Measurements from ENCODE around the gene DUSP6. TPM values are rescaled to one million over a fixed set of nuclear protein-coding genes. Genes with fewer than 3 reads are reported as not detected.

DUSP6 gene
- total and polyA plus RNA-seq, 4 experiments from 2014 or later, result 0.90 to 2.2 (median 1.7) TPM

DNA sequence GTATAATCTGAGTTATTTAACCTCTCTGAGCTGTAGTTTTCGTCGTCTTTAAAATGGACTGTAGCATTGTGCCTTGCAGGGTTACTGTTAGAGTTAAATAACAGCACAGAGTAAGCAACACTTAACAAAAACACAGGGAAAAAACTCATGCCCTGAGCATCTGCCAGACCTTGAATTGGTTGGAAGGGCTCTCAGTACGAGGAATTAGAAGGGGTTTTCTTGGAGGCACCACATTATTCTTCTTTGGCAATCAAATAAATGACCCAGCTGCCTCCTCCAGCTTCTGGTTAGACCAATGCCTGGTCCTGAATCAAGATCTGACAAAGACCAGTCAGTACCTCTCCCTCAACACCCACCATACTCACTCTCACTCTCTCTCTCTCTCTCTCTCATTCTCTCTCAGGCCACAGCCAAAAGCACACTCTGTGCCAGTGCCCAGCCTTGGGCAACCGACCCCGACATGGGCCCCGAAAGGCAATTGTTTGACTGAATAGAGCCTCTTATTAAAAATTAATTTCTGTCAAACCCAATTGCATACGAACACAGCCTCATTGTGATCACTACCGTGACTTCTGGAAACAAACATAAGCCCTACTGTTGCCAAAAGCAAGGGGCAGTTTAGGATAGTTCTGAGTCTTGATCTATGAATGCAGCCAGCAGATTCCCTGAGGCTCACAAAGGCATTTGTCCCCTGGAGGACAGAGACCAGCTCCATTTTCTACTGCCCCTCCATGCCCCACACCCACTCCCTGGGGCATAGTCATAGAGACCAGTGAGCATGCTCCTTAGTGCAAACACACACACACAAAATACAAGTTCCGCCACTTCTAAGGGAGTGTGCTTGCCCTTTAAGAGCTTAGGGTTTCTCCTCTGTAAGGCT, 23.9 kb downstream of the DUSP6 start:
- intact Hi-C loops (cut with micrococcal nuclease), result no loop called here
- no peaks in the 10 kb centered on the region for H3K27me3 Mint-ChIP-seq
- no peak overlapping the region for H3K27ac Mint-ChIP-seq
- POLR2A ChIA-PET (ENCODE audit: partially characterized antibody), result no interaction called here
- Histone ChIP-seq H3K9me3 (ENCODE audit: control insufficient read depth in 1 of 2, low read length in 2 of 2) (no peaks in the 10 kb centered on the region), H3K27me3 (ENCODE audit: insufficient read depth, low read length) (no peaks in the 10 kb centered on the region), H3K4me1 (ENCODE audit: insufficient read depth, low read length) (peaks cover 5% of the 10 kb centered on the region), H3K4me3 (ENCODE audit: low read length in 2 of 2) (no peak overlapping the region), H3K27ac (ENCODE audit: low read depth, low read length) (no peak overlapping the region), H3K36me3 (ENCODE audit: insufficient read depth, low read length) (no peaks in the 10 kb centered on the region)
- H3K4me1 Mint-ChIP-seq, result peaks cover under 1 to 6% (median 2%) of the 10 kb centered on the region in 4 donors
- no peak overlapping the region for H3K4me3 Mint-ChIP-seq
- H3K36me3 Mint-ChIP-seq, result peaks cover 0 to 8% of the 10 kb centered on the region in 2 donors
- CTCF ChIA-PET (ENCODE audit: partially characterized antibody), result interaction anchor here (0.7 kb wide), 1 partner anchor 17 kb away, joined by 3 read pairs; no protein-coding TSS in a partner anchor
- H3K9me3 Mint-ChIP-seq, result peaks cover 0 to 10% (median 7%) of the 10 kb centered on the region in 8 donors
- DNase-seq, result no peak

DNA sequence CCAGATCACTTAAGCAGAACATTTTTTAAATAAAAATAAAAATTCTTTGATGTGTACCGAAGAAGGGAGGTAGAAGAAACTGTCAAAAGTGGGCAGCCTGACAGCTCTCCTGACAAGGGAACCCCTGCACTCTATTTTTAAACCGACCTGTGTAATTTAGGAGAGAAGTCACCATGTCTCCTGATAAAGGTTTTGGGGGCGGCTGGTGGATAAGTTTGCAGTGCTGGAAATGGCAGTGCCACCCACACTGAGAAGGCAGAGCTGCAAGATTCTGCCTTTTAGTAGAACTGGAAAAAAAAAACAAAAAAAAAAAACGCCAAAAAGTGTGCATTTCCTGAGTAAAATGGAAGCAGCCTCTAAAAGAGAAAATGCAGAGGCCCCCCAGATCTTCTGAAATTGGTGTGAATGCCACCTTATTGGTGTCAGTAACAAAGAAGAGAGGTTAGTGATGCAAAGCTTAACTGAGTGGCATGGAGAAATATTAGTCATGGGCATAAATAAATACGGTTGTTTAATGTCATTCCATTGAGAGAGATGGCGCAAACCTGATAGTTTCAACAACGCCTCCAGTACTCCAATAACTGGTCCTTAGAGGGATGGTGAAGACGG, 24.7 kb downstream of the DUSP6 start:
- H3K27ac ChIP-seq (ENCODE audit: low read depth, low read length), result no peak overlapping the region
- no peaks in the 10 kb centered on the region for H3K4me1 Mint-ChIP-seq
- H3K9me3 ChIP-seq (ENCODE audit: control insufficient read depth in 1 of 2, low read length in 2 of 2), result no peaks in the 10 kb centered on the region
- H3K9me3 Mint-ChIP-seq, result peaks cover 0 to 10% (median 7%) of the 10 kb centered on the region in 8 donors
- DNase-seq, result no peak
- intact Hi-C loops (cut with micrococcal nuclease), result no loop called here
- H3K27me3 ChIP-seq (ENCODE audit: insufficient read depth, low read length), result no peaks in the 10 kb centered on the region
- H3K27me3 Mint-ChIP-seq, result no peaks in the 10 kb centered on the region
- no peak overlapping the region for H3K4me3 ChIP-seq (ENCODE audit: low read length in 2 of 2)
- ChIA-PET CTCF (ENCODE audit: partially characterized antibody) (interaction anchor here (0.7 kb wide), 1 partner anchor 18 kb away, joined by 3 read pairs; no protein-coding TSS in a partner anchor), POLR2A (ENCODE audit: partially characterized antibody) (no interaction called here)
- H3K36me3 Mint-ChIP-seq, result peaks cover 0 to 8% of the 10 kb centered on the region in 2 donors
- H3K4me3 Mint-ChIP-seq, result no peak overlapping the region
- H3K27ac Mint-ChIP-seq, result no peak overlapping the region
- no peaks in the 10 kb centered on the region for H3K4me1 ChIP-seq (ENCODE audit: insufficient read depth, low read length)
- no peaks in the 10 kb centered on the region for H3K36me3 ChIP-seq (ENCODE audit: insufficient read depth, low read length)

DNA sequence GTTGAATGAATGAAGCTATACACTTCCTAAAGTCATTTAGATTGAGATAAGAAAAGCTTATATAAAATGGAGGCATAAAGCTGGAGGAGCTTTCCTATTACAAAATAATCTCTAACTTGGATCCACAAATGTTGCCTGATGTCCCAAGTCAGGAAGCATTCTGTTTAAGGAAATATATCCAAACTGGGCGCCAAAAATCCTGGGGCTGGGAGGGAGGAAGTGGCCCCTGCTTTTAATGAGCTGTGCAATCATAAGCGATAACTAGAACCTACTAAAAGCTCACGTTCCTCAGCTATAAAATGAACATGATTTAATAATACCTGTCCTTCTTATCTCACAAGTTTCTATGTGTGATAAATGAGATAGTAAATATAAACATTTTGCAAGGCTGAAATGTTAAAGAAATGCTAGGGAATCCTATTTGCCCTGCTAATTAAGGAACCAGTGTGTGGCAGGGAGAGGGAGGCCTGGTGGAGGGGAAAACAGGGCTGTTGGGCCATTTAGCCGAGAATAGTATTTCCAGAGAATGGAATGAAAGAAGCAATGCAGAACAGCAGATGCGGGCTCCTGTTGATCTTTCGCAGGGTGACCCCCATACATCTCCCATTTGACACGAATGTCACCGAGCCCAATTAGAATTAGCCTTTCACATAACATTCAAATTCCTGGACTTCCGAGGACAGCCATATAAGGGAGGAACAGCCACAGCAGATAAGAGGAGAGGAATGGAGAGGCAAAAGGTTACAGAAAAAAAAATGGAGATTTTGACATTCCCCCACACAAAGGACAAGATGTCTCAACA, 25.9 kb downstream of the DUSP6 start:
- no peak for DNase-seq
- peaks cover 0 to 8% of the 10 kb centered on the region in 2 donors for H3K36me3 Mint-ChIP-seq
- H3K27ac Mint-ChIP-seq, result no peak overlapping the region
- Histone ChIP-seq H3K9me3 (ENCODE audit: control insufficient read depth in 1 of 2, low read length in 2 of 2) (no peaks in the 10 kb centered on the region), H3K4me1 (ENCODE audit: insufficient read depth, low read length) (no peaks in the 10 kb centered on the region), H3K36me3 (ENCODE audit: insufficient read depth, low read length) (no peaks in the 10 kb centered on the region), H3K27ac (ENCODE audit: low read depth, low read length) (no peak overlapping the region), H3K27me3 (ENCODE audit: insufficient read depth, low read length) (no peaks in the 10 kb centered on the region), H3K4me3 (ENCODE audit: low read length in 2 of 2) (no peak overlapping the region)
- H3K4me3 Mint-ChIP-seq, result no peak overlapping the region
- CTCF ChIA-PET (ENCODE audit: partially characterized antibody), result no interaction called here
- no peaks in the 10 kb centered on the region for H3K4me1 Mint-ChIP-seq
- intact Hi-C loops (cut with micrococcal nuclease), result no loop called here
- no peaks in the 10 kb centered on the region for H3K27me3 Mint-ChIP-seq
- H3K9me3 Mint-ChIP-seq, result peaks cover 0 to 10% (median 7%) of the 10 kb centered on the region in 8 donors
- POLR2A ChIA-PET (ENCODE audit: partially characterized antibody), result no interaction called here

DNA sequence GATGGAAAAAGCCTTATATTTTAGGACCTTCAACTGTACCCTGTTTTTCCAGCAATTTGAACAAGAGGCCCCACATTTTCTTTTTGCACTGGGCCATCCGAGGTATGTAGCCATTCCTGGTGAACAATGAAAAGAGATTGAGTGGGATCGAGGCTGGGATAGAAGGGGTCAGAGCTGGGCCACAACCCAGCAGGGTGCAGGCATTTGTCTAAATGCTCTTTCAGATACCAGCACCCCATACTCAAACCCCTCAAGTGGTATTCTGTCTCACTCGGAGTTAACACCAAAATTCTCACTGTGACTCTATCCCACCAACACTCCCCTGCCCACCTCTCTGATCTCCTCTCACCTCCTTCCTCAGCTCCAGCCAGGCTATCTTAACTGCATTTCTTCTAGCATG, 26.8 kb downstream of the DUSP6 start:
- no peak for DNase-seq
- CTCF ChIA-PET (ENCODE audit: partially characterized antibody), result no interaction called here
- Mint-ChIP-seq H3K27me3 (no peaks in the 10 kb centered on the region), H3K27ac (no peak overlapping the region), H3K9me3 (peaks cover 0 to 3% (median 1%) of the 10 kb centered on the region in 8 donors), H3K4me3 (no peak overlapping the region), H3K36me3 (peaks cover 0 to 1% of the 10 kb centered on the region in 2 donors), H3K4me1 (no peaks in the 10 kb centered on the region)
- Histone ChIP-seq H3K27ac (ENCODE audit: low read depth, low read length) (no peak overlapping the region), H3K9me3 (ENCODE audit: control insufficient read depth in 1 of 2, low read length in 2 of 2) (no peaks in the 10 kb centered on the region), H3K36me3 (ENCODE audit: insufficient read depth, low read length) (no peaks in the 10 kb centered on the region), H3K27me3 (ENCODE audit: insufficient read depth, low read length) (no peaks in the 10 kb centered on the region), H3K4me3 (ENCODE audit: low read length in 2 of 2) (no peak overlapping the region), H3K4me1 (ENCODE audit: insufficient read depth, low read length) (no peaks in the 10 kb centered on the region)
- POLR2A ChIA-PET (ENCODE audit: partially characterized antibody), result no interaction called here
- intact Hi-C loops (cut with micrococcal nuclease), result no loop called here

DNA sequence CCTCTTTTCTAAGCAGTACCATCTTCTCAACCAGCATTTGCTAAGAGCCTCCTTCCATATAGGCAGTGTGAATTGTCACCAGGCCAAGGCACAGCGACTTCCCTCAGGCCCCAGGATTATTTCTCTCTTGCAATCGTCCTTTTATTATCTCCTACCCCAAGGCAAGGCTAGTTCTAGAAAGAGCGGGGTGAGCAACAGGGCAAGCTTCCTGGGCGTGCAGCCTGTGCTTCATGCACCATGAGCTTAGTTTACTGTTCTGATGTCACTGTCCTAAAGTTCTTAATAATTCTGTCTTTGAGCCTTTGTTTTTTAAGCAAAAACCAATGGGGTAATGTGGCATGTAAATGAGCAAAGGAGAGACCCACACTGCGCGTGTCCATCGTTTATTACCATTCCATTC, 27.9 kb downstream of the DUSP6 start:
- intact Hi-C loops (cut with micrococcal nuclease), result no loop called here

DNA sequence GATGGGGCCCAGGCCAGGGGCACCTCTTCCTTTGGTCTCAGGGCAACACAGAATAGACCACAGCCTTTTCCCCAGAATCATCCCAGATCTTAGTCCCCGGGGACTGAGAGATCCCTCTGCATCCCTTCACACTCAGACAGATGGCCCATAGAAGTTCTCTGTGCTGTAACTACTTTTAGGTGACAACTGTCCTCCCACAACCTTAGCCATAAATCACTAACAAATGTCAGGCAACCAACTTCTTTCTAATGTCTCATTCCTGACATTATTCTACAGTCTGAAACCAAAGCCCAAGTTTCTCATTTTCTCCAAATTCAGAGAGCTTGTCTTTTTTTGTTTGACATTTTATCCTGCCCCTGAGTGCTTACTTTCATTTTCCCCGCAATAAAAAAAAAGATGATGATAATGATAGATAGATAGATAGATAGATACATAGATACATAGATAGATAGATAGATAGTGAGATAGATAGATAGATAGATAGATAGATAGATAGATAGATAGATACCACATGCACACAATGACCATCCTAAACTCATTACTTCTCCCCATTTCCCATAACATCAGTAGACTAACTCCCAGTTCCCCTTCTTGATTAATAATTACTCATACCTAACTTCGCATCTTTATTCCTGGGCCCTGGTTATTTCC, 28.6 kb downstream of the DUSP6 start:
- Histone ChIP-seq H3K27me3 (ENCODE audit: insufficient read depth, low read length) (no peaks in the 10 kb centered on the region), H3K4me1 (ENCODE audit: insufficient read depth, low read length) (no peaks in the 10 kb centered on the region), H3K36me3 (ENCODE audit: insufficient read depth, low read length) (no peaks in the 10 kb centered on the region), H3K4me3 (ENCODE audit: low read length in 2 of 2) (no peak overlapping the region), H3K9me3 (ENCODE audit: control insufficient read depth in 1 of 2, low read length in 2 of 2) (no peaks in the 10 kb centered on the region), H3K27ac (ENCODE audit: low read depth, low read length) (no peak overlapping the region)
- H3K27me3 Mint-ChIP-seq, result no peaks in the 10 kb centered on the region
- no peak for DNase-seq
- ChIA-PET CTCF (ENCODE audit: partially characterized antibody) (no interaction called here), POLR2A (ENCODE audit: partially characterized antibody) (no interaction called here)
- no peaks in the 10 kb centered on the region for H3K4me1 Mint-ChIP-seq
- H3K27ac Mint-ChIP-seq, result no peak overlapping the region
- H3K9me3 Mint-ChIP-seq, result no peaks in the 10 kb centered on the region
- no peak overlapping the region for H3K4me3 Mint-ChIP-seq
- no peaks in the 10 kb centered on the region for H3K36me3 Mint-ChIP-seq
- intact Hi-C loops (cut with micrococcal nuclease), result no loop called here

More for the DNA sequence above, 27.9 kb downstream of the DUSP6 start:
- Histone ChIP-seq H3K27me3 (ENCODE audit: insufficient read depth, low read length) (no peaks in the 10 kb centered on the region), H3K4me3 (ENCODE audit: low read length in 2 of 2) (no peak overlapping the region), H3K36me3 (ENCODE audit: insufficient read depth, low read length) (no peaks in the 10 kb centered on the region), H3K27ac (ENCODE audit: low read depth, low read length) (no peak overlapping the region), H3K4me1 (ENCODE audit: insufficient read depth, low read length) (no peaks in the 10 kb centered on the region), H3K9me3 (ENCODE audit: control insufficient read depth in 1 of 2, low read length in 2 of 2) (no peaks in the 10 kb centered on the region)
- Mint-ChIP-seq H3K36me3 (no peaks in the 10 kb centered on the region), H3K27me3 (no peaks in the 10 kb centered on the region), H3K27ac (no peak overlapping the region), H3K4me1 (no peaks in the 10 kb centered on the region), H3K4me3 (no peak overlapping the region), H3K9me3 (no peaks in the 10 kb centered on the region)
- DNase-seq, result no peak
- POLR2A ChIA-PET (ENCODE audit: partially characterized antibody), result no interaction called here
- CTCF ChIA-PET (ENCODE audit: partially characterized antibody), result no interaction called here

DNA sequence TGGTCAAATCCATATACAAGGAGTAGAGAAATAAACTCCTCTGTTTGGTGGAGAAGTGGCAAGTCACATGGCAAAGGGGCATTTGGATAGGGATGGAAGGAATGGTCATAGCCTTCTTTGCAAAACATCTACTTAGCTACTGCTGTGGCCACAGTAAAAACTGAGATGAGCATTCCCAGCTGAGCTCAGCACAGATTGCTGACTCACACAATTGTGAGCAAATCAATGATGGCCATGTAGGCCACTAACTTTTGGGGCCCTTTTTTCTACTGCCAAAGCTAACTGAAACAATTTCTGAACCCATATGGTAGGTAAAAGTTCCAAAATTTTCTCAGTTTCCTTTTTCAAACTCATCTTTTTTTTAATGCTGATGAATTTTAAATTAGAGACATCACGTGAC, 31.6 kb downstream of the DUSP6 start:
- peaks cover 0 to 4% (median 2%) of the 10 kb centered on the region in 4 donors for H3K4me1 Mint-ChIP-seq
- H3K4me3 Mint-ChIP-seq, result no peak overlapping the region
- no peaks in the 10 kb centered on the region for H3K27me3 ChIP-seq (ENCODE audit: insufficient read depth, low read length)
- H3K9me3 ChIP-seq (ENCODE audit: control insufficient read depth in 1 of 2, low read length in 2 of 2), result no peaks in the 10 kb centered on the region
- H3K4me1 ChIP-seq (ENCODE audit: insufficient read depth, low read length), result no peaks in the 10 kb centered on the region
- no peak overlapping the region for H3K27ac Mint-ChIP-seq
- CTCF ChIA-PET (ENCODE audit: partially characterized antibody), result no interaction called here
- no peak overlapping the region for H3K4me3 ChIP-seq (ENCODE audit: low read length in 2 of 2)
- POLR2A ChIA-PET (ENCODE audit: partially characterized antibody), result no interaction called here
- H3K36me3 ChIP-seq (ENCODE audit: insufficient read depth, low read length), result no peaks in the 10 kb centered on the region
- intact Hi-C loops (cut with micrococcal nuclease), result no loop called here
- no peak for DNase-seq
- H3K9me3 Mint-ChIP-seq, result no peaks in the 10 kb centered on the region
- no peaks in the 10 kb centered on the region for H3K36me3 Mint-ChIP-seq
- H3K27ac ChIP-seq (ENCODE audit: low read depth, low read length), result no peak overlapping the region
- no peaks in the 10 kb centered on the region for H3K27me3 Mint-ChIP-seq
